Upper lobe of left lung (tissue), 4 donors: ENCODE measurements around the gene RERE.

ENCODE experiments used
- EP300 ChIP-seq, 4 donors: sonication (generic); formaldehyde crosslinking; IDR thresholded peaks; one replicate each; pipeline ENCODE4 v1.5.1; 2017; ENCODE audit warnings: antibody characterized with exemption in 4 of 4, control low read depth in 2 of 4
- POLR2A ChIP-seq, 4 donors: fragments of 450-650 bp; IDR thresholded peaks; one replicate each; pipeline ENCODE4 v1.5.1; 2016 to 2017; ENCODE audit warnings: antibody characterized with exemption in 4 of 4, mild to moderate bottlenecking in 2 of 4
- POLR2AphosphoS5 ChIP-seq, 2 donors: sonication (generic); formaldehyde crosslinking; IDR thresholded peaks; one replicate each; pipeline ENCODE4 v1.5.1; 2017; ENCODE audit warnings: antibody characterized with exemption in 2 of 2
- TF ChIP-seq, protein P1 (sequence below), 6 experiments: fragments of 450-650 bp in 4 of 6; fragments of 200-600 bp in 2 of 6; sonication (generic) in 2 of 6; IDR thresholded peaks; one replicate each; pipeline ENCODE4 v1.5.1; 2016 to 2019; ENCODE audit warnings: antibody characterized with exemption in 6 of 6

DNA sequence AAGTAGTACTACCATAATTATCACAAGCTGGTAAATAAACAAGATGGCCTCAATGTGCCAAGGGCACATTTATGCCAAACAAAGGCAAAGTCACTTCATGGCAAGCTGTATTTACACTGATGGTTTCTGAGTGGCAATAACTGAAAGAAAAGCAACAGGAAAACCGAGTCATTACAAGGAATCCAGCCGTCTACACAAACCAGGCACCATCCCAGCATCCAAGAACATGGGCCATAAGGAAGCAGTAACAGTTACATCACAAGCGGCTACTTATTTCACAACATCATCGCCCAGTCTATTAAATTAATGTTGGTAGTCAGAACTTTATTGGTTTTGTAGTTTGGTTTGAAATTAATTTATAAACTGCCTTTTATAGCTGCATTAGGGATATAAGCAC is 214.2 kb downstream of the RERE start:
- TF ChIP-seq POLR2A (IDR thresholded peaks at IDR 0.05) (no peak), EP300 (IDR thresholded peaks at IDR 0.05) (no peak), POLR2AphosphoS5 (IDR thresholded peaks at IDR 0.05) (no peak)
- TF ChIP-seq, protein P1, sequence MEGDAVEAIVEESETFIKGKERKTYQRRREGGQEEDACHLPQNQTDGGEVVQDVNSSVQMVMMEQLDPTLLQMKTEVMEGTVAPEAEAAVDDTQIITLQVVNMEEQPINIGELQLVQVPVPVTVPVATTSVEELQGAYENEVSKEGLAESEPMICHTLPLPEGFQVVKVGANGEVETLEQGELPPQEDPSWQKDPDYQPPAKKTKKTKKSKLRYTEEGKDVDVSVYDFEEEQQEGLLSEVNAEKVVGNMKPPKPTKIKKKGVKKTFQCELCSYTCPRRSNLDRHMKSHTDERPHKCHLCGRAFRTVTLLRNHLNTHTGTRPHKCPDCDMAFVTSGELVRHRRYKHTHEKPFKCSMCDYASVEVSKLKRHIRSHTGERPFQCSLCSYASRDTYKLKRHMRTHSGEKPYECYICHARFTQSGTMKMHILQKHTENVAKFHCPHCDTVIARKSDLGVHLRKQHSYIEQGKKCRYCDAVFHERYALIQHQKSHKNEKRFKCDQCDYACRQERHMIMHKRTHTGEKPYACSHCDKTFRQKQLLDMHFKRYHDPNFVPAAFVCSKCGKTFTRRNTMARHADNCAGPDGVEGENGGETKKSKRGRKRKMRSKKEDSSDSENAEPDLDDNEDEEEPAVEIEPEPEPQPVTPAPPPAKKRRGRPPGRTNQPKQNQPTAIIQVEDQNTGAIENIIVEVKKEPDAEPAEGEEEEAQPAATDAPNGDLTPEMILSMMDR (IDR thresholded peaks at IDR 0.05): no peak
